Stimulated activated CD8-positive, alpha-beta memory T cell treated with anti-CD3 and anti-CD28 coated beads, Interleukin-12 subunit alpha, Interleukin-12 subunit beta, amount 100 ng/mL, for 4 hours (primary cell): Measurements from ENCODE around the gene SERP2.

Experiments
- DNase-seq: peaks from one replicate; pipeline ENCODE4 v3.0.0-alpha.2; 2020; ENCODE audit warnings: low read depth

SERP2 gene

GRCh38 chr13:44388427-44389059 is 14.9 kb downstream of the SERP2 start:
- DNase-seq: no peak

GRCh38 chr13:44389060-44389666 is 15.5 kb downstream of the SERP2 start:
- DNase-seq: no peak

GRCh38 chr13:44389876-44390275 is 16.3 kb downstream of the SERP2 start:
- DNase-seq: no peak

- DNase-seq: no peak
Measured at GRCh38 chr13:44393391-44393790, 19.8 kb downstream of the SERP2 start.

GRCh38 chr13:44394658-44395057 is 21.0 kb downstream of the SERP2 start:
- no peak for DNase-seq

- no peak for DNase-seq
Measured at GRCh38 chr13:44395976-44396694, 22.5 kb downstream of the SERP2 start.

- DNase-seq: no peak
Measured at GRCh38 chr13:44396701-44397580, 23.3 kb downstream of the SERP2 start.

- no peak for DNase-seq
Measured at GRCh38 chr13:44397766-44398223, 24.2 kb downstream of the SERP2 start.

- no peak for DNase-seq
Measured at GRCh38 chr13:44398606-44399005, 25.0 kb downstream of the SERP2 start.

GRCh38 chr13:44399074-44399473 is 25.4 kb downstream of the SERP2 start:
- no peak for DNase-seq

GRCh38 chr13:44400736-44401135 is 27.1 kb downstream of the SERP2 start:
- no peak for DNase-seq

GRCh38 chr13:44401577-44401976 is 28.0 kb downstream of the SERP2 start:
- no peak for DNase-seq

GRCh38 chr13:44402899-44403445 is 29.3 kb downstream of the SERP2 start:
- no peak for DNase-seq

GRCh38 chr13:44403461-44404056 is 29.9 kb downstream of the SERP2 start:
- DNase-seq: no peak

GRCh38 chr13:44404261-44405132 is 30.9 kb downstream of the SERP2 start:
- no peak for DNase-seq

GRCh38 chr13:44406617-44407016 is 33.0 kb downstream of the SERP2 start:
- no peak for DNase-seq

GRCh38 chr13:44407379-44407778 is 33.8 kb downstream of the SERP2 start:
- no peak for DNase-seq

GRCh38 chr13:44407891-44408290 is 34.3 kb downstream of the SERP2 start:
- DNase-seq: no peak

GRCh38 chr13:44409595-44409994 is 36.0 kb downstream of the SERP2 start:
- no peak for DNase-seq

GRCh38 chr13:44410328-44410859 is 36.8 kb downstream of the SERP2 start:
- no peak for DNase-seq
